Vagina (tissue), 2 donors: ENCODE results near the gene TSEN2.

Source experiments
- POLR2A ChIP-seq, 2 donors: fragments of 450-650 bp; IDR thresholded peaks; one replicate each; pipeline ENCODE4 v1.6.1; 2017; ENCODE audit warnings: antibody characterized with exemption in 2 of 2, mild to moderate bottlenecking in 2 of 2, moderate library complexity in 2 of 2
- POLR2AphosphoS5 ChIP-seq, 2 donors: sonication (generic); formaldehyde crosslinking; IDR thresholded peaks; one replicate each; pipeline ENCODE4 v1.9.0; 2017; ENCODE audit warnings: antibody characterized with exemption in 2 of 2, mild to moderate bottlenecking in 2 of 2, low read depth in 1 of 2; ENCODE audit not compliant: insufficient read depth in 1 of 2

- no peak for TF ChIP-seq POLR2A (IDR thresholded peaks at IDR 0.05)
- TF ChIP-seq POLR2AphosphoS5 (IDR thresholded peaks at IDR 0.05; ENCODE audit: insufficient read depth in 1 of 2, low read depth in 1 of 2) = no peak
Observed at GRCh38 chr3:12451481-12451880, 32.8 kb upstream of the TSEN2 start.
